H9 (cell line): ENCODE measurements around the gene CCNY. TPM values are rescaled to one million over a fixed set of nuclear protein-coding genes. Genes with fewer than 3 reads are reported as not detected.

Experiments used
- DNase-seq: peaks from one replicate; pipeline ENCODE4 v3.0.0-alpha.2; 2017
- H2AFZ ChIP-seq: one replicate; pipeline ENCODE4 v1.6.1; 2013; ENCODE audit warnings: mild to moderate bottlenecking, low read length, control low read depth, moderate library complexity
- H2AK5ac ChIP-seq: 2 replicates; pipeline ENCODE4 v1.6.1; 2013; ENCODE audit warnings: low read length, control low read depth, mixed read lengths; ENCODE audit not compliant: insufficient read length
- H2BK120ac ChIP-seq: one replicate; pipeline ENCODE4 v1.6.1; 2013; ENCODE audit warnings: low read depth, mild to moderate bottlenecking, low read length, control low read depth, inconsistent platforms; ENCODE audit not compliant: poor library complexity, severe bottlenecking
- H2BK12ac ChIP-seq: 2 replicates; pipeline ENCODE4 v1.6.1; 2013; ENCODE audit warnings: low read length, control low read depth, mixed read lengths, low read depth; ENCODE audit not compliant: insufficient read length
- H2BK15ac ChIP-seq: 2 replicates; pipeline ENCODE4 v1.6.1; 2013; ENCODE audit warnings: low read depth, low read length, control low read depth
- H2BK20ac ChIP-seq: one replicate; pipeline ENCODE4 v1.6.1; 2013; ENCODE audit warnings: low read depth, mild to moderate bottlenecking, low read length, control low read depth, inconsistent platforms; ENCODE audit not compliant: poor library complexity, severe bottlenecking
- H2BK5ac ChIP-seq: 2 replicates; pipeline ENCODE4 v1.6.1; 2013; ENCODE audit warnings: low read length, control low read depth, mixed read lengths; ENCODE audit not compliant: insufficient read length
- H3K14ac ChIP-seq: 2 replicates; pipeline ENCODE4 v1.6.1; 2013; ENCODE audit warnings: low read length, control low read depth; ENCODE audit not compliant: insufficient read depth
- H3K18ac ChIP-seq: 2 replicates; pipeline ENCODE4 v1.6.1; 2013; ENCODE audit warnings: low read depth, mild to moderate bottlenecking, mixed read lengths, low read length, control low read depth; ENCODE audit not compliant: insufficient read length
- H3K23ac ChIP-seq: 2 replicates; pipeline ENCODE4 v1.6.1; 2013; ENCODE audit warnings: low read length, control low read depth, mixed read lengths, low read depth; ENCODE audit not compliant: insufficient read length
- H3K23me2 ChIP-seq: 2 replicates; pipeline ENCODE4 v1.6.1; 2013; ENCODE audit warnings: low read depth, mild to moderate bottlenecking, mixed read lengths, low read length, control low read depth; ENCODE audit not compliant: insufficient read length, poor library complexity, severe bottlenecking
- H3K27ac ChIP-seq: 2 replicates; pipeline ENCODE4 v1.5.1; 2013; ENCODE audit warnings: low read length, control low read depth, mixed read lengths, low read depth; ENCODE audit not compliant: insufficient read length
- H3K27me3 ChIP-seq: 2 replicates; pipeline ENCODE4 v1.6.1; 2013; ENCODE audit warnings: low read length, control low read depth, inconsistent platforms; ENCODE audit not compliant: insufficient read depth
- H3K4ac ChIP-seq: 2 replicates; pipeline ENCODE4 v1.6.1; 2013; ENCODE audit warnings: low read depth, mild to moderate bottlenecking, control low read depth, inconsistent platforms, low read length, moderate library complexity
- H3K4me1 ChIP-seq: 2 replicates; pipeline ENCODE4 v1.6.1; 2013; ENCODE audit warnings: low read length, control low read depth, inconsistent platforms; ENCODE audit not compliant: insufficient read depth
- H3K4me2 ChIP-seq: 2 replicates; pipeline ENCODE4 v1.6.1; 2013; ENCODE audit warnings: low read length, control low read depth, mixed read lengths; ENCODE audit not compliant: insufficient read length, insufficient read depth
- H3K56ac ChIP-seq: 2 replicates; pipeline ENCODE4 v1.6.1; 2013; ENCODE audit warnings: low read depth, mild to moderate bottlenecking, mixed read lengths, low read length, control low read depth; ENCODE audit not compliant: insufficient read length
- H3K79me1 ChIP-seq: 2 replicates; pipeline ENCODE4 v1.6.1; 2013; ENCODE audit warnings: low read depth, mild to moderate bottlenecking, moderate library complexity, low read length, control low read depth, inconsistent platforms; ENCODE audit not compliant: insufficient read depth, poor library complexity, severe bottlenecking
- H3K79me2 ChIP-seq: 2 replicates; pipeline ENCODE4 v1.6.1; 2013; ENCODE audit warnings: low read length, control low read depth, inconsistent platforms; ENCODE audit not compliant: insufficient read depth
- H3K9ac ChIP-seq: 2 replicates; pipeline ENCODE4 v1.6.1; 2013; ENCODE audit warnings: low read length, control low read depth, mixed read lengths; ENCODE audit not compliant: insufficient read length; ENCODE audit errors: extremely low read depth
- H3K9me3 ChIP-seq: one replicate; pipeline ENCODE4 v1.6.1; 2013; ENCODE audit warnings: low read depth, low read length, inconsistent platforms; ENCODE audit not compliant: control insufficient read depth
- H3T11ph ChIP-seq: one replicate; pipeline ENCODE4 v1.6.1; 2013; ENCODE audit warnings: mild to moderate bottlenecking, low read length, control low read depth, inconsistent platforms
- H4K20me1 ChIP-seq: one replicate; pipeline ENCODE4 v1.6.1; 2013; ENCODE audit not compliant: control insufficient read depth, insufficient read length, insufficient read depth
- H4K5ac ChIP-seq: 2 replicates; pipeline ENCODE4 v1.6.1; 2013; ENCODE audit warnings: low read depth, mild to moderate bottlenecking, mixed read lengths, low read length, control low read depth; ENCODE audit not compliant: insufficient read length
- H4K8ac ChIP-seq: replicated peaks from 2 replicates; pipeline ENCODE4 v1.6.1; 2013; ENCODE audit warnings: low read length, control low read depth, mixed read lengths, low read depth; ENCODE audit not compliant: insufficient read length
- H4K91ac ChIP-seq: 2 replicates; pipeline ENCODE4 v1.6.1; 2013; ENCODE audit warnings: low read depth, mild to moderate bottlenecking, moderate library complexity, mixed read lengths, low read length, control low read depth; ENCODE audit not compliant: insufficient read length
- H3K27ac Mint-ChIP-seq, 3 experiments: 2 replicates in 2 of 3; 3 replicates in 1 of 3; pipeline ENCODE4 v1.8.0; 2020 to 2021; ENCODE audit warnings: mixed read lengths in 3 of 3, mild to moderate bottlenecking in 1 of 3, moderate library complexity in 1 of 3
- H3K27me3 Mint-ChIP-seq: 2 replicates; pipeline ENCODE4 v1.8.0; 2021; ENCODE audit warnings: low read depth, mild to moderate bottlenecking, moderate library complexity, mixed read lengths
- H3K36me3 Mint-ChIP-seq, 3 experiments: 2 replicates in 2 of 3; 3 replicates in 1 of 3; pipeline ENCODE4 v1.8.0; 2020 to 2021; ENCODE audit warnings: low read depth in 3 of 3, mixed read lengths in 3 of 3; ENCODE audit not compliant: insufficient read depth in 1 of 3
- H3K4me1 Mint-ChIP-seq, 2 experiments: 2 replicates each; pipeline ENCODE4 v1.8.0; 2020; ENCODE audit warnings: mixed read lengths in 2 of 2
- H3K4me3 Mint-ChIP-seq, 2 experiments: 2 replicates in 1 of 2; 3 replicates in 1 of 2; pipeline ENCODE4 v1.8.0; 2020 to 2021; ENCODE audit warnings: mild to moderate bottlenecking in 2 of 2, mixed read lengths in 2 of 2, moderate library complexity in 1 of 2
- H3K9me3 Mint-ChIP-seq, 2 experiments: 2 replicates in 1 of 2; 3 replicates in 1 of 2; pipeline ENCODE4 v1.8.0; 2020; ENCODE audit warnings: mild to moderate bottlenecking in 2 of 2, mixed read lengths in 2 of 2, moderate library complexity in 1 of 2
- CTCF ChIP-seq: fragments of 200-600 bp; sonication (generic); conservative IDR thresholded peaks from 3 replicates; pipeline ENCODE4 v1.8.0; 2021; ENCODE audit warnings: antibody characterized with exemption, mild to moderate bottlenecking
- WGBS: extraction: QIAGEN DNeasy Blood & Tissue Kit; methylation state at CpG from one replicate; pipeline ENCODE4 v1.1.7; 2013; ENCODE audit warnings: missing lambda C conversion rate, low lambda C conversion rate, mixed read lengths; ENCODE audit not compliant: insufficient read length; ENCODE audit errors: extremely low coverage; 5-methylcytosine and 5-hydroxymethylcytosine counted together
- total RNA-seq: library from RNA; stranded (reverse); gene quantifications from 2 replicates; pipeline ENCODE4 v1.2.1, GENCODE V29; 2021

The CCNY gene
- total RNA-seq, 1 experiment from 2014 or later, result 62.1 TPM

GRCh38 chr10:35438718-35439571 is 102.6 kb downstream of the CCNY start:
- no peak overlapping the region for H2BK12ac ChIP-seq
- WGBS, result no CpG with 5 or more reads among the region's 3 CpGs
- no peaks in the 10 kb centered on the region; the same call in 1 of the 2 replicates for H3K27me3 ChIP-seq
- no peak overlapping the region for H3K18ac ChIP-seq
- no peak overlapping the region for H3K27ac ChIP-seq
- no peak overlapping the region for H4K91ac ChIP-seq
- no peak overlapping the region for H4K8ac ChIP-seq
- H3K9me3 ChIP-seq, result no peaks in the 10 kb centered on the region
- no peak overlapping the region for H2AK5ac ChIP-seq
- no peak overlapping the region for H2AFZ ChIP-seq
- no peak overlapping the region for H2BK120ac ChIP-seq
- Mint-ChIP-seq H3K9me3 (peaks cover 15 to 18% of the 10 kb centered on the region in 2 experiments), H3K27ac (no peak overlapping the region; a peak in 1 of 7 replicates), H3K4me1 (peaks cover 8 to 10% of the 10 kb centered on the region in 2 experiments; a peak in 3 of 4 replicates), H3K36me3 (peaks cover 18 to 25% (median 24%) of the 10 kb centered on the region in 3 experiments), H3K27me3 (no peaks in the 10 kb centered on the region), H3K4me3 (no peak overlapping the region)
- H3K79me2 ChIP-seq, result peaks cover 4% of the 10 kb centered on the region; the same call in 1 of the 2 replicates
- H3K14ac ChIP-seq, result no peak overlapping the region
- H3K56ac ChIP-seq, result no peak overlapping the region
- no peak overlapping the region for H3K4me2 ChIP-seq
- TF ChIP-seq CTCF, result no peak
- H3T11ph ChIP-seq, result no peak overlapping the region
- no peak for DNase-seq
- no peak overlapping the region for H3K4ac ChIP-seq
- peaks cover 3% of the 10 kb centered on the region for H3K79me1 ChIP-seq
- no peaks in the 10 kb centered on the region for H4K20me1 ChIP-seq
- no peak overlapping the region for H3K9ac ChIP-seq
- no peaks in the 10 kb centered on the region for H3K4me1 ChIP-seq
- no peak overlapping the region for H3K23ac ChIP-seq
- H2BK20ac ChIP-seq, result no peak overlapping the region
- H4K5ac ChIP-seq, result no peak overlapping the region
- no peaks in the 10 kb centered on the region for H3K23me2 ChIP-seq
- H2BK15ac ChIP-seq, result no peak overlapping the region
- H2BK5ac ChIP-seq, result no peak overlapping the region
